NT2/D1 (cell line): ENCODE measurements around the gene CCL26.

Source experiments
- SUZ12 ChIP-seq: IDR thresholded peaks from 2 replicates; pipeline ENCODE4 v1.6.1; 2011; ENCODE audit not compliant: insufficient read length, insufficient read depth; ENCODE audit errors: extremely low read depth
- YY1 ChIP-seq: IDR thresholded peaks from 2 replicates; pipeline ENCODE4 v1.6.1; 2011; ENCODE audit not compliant: insufficient read length, insufficient read depth

DNA sequence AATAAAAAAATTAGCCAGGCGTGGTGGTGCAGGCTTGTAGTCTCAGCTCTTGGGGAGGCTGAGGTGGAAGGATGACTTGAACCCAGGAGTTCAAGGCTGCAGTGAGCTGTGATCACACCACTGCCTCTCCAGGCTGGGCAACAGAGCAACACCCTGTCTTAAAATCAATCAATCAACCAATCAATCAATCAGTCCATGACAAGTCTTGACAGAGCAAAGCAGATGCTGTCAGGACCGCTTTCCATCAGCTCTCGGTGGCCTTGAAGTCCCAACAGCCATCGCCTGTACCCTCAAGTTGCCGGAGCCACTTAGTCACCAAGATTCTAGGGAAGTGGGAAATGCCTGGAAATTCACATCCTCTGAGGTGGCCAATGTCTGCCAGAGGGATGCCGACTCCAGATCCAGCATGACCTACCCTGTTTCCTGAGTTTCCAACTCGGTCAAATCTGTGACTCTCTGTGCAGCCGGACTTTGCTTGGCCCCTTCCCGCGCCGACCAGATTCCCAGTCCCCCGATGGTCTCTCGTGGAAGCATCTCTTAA is 42.5 kb upstream of the CCL26 start:
- TF ChIP-seq YY1 (no peak), SUZ12 (no peak)
